ENCODE data around the gene TRIP12.
"Not testable (repeated sequence)": the region's sequence is repeated elsewhere in the genome, so short reads cannot be mapped to it uniquely, and the experiment has no call there.

TRIP12 gene

DNA sequence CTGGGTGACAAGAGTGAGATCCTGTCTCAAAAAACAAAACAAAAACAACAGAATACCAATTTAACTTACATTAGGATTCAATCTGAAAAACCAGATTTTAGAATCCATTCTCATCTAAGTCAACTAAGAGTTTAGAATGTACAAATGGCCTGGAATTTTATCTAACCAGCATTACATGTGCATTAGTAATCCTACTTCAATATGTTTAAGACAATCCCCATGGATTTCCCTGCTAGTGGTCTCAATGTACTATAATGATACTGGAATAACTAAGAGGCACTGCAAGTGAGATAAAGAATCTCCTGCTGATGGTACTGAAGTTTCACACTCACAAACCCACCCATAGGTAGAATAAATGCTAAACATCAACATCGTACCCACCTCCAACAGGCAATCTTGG is 153.6 kb downstream of the TRIP12 start:
- DNase-seq (ENCODE audit: low read depth), result no peak

DNA sequence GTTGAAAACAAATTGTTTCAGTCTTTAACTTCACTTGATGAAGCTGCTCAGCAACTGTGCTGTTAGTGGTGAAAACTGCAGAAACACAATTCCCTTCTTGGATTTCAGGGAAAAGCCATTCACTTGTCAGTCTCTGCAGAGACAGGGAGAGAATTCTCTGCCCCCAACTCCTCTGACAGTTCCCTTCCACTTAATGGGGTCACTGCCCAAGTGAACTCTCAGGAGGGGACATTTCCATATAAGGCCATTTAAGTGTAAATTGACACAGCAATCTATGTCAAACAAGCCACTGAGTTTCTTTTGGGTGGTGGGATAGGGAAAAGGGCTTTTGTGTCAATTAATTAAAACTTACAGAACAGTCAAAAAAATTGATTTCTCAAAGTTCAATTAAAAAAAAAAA is 156.1 kb downstream of the TRIP12 start:
- no peak for DNase-seq (ENCODE audit: low read depth)

DNA sequence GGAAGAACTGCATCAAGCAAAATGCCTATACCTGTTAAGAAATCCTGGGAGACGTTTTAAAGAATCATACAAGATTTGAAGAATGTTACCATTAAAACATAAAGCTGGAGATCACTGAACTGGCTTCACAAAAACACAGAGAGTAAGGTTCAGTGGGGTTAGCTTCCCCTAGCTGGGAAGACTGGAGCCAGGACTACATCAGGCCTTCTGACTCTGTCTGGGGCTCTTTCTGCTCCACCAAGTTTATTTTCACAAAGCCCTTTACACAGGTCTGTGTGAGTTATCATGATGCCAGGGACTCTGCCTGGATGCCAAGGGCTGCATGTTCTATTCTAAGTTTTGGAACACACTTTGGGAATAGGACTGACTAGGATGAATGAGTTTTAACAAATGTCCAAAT is 160.1 kb downstream of the TRIP12 start:
- no peak for DNase-seq (ENCODE audit: low read depth)

DNA sequence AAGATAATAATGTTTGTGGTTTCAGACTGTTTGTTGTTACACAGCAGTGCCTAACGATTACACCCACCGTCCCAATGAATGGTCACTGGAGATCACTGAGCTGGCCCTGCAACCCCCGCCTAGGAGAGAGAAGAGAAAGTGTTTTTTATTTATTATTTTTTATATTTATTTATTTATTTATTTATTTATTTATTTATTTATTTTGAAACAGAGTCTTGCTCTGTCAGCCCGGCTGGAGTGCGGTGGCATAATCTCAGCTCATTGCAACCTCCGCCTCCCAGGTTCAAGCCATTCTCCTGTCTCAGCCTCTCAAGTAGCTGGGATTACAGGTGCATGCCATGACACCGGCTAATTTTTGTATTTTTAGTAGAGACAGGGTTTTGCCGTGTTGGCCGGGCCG is 164.3 kb downstream of the TRIP12 start:
- not testable (repeated sequence) for DNase-seq (ENCODE audit: low read depth)

DNA sequence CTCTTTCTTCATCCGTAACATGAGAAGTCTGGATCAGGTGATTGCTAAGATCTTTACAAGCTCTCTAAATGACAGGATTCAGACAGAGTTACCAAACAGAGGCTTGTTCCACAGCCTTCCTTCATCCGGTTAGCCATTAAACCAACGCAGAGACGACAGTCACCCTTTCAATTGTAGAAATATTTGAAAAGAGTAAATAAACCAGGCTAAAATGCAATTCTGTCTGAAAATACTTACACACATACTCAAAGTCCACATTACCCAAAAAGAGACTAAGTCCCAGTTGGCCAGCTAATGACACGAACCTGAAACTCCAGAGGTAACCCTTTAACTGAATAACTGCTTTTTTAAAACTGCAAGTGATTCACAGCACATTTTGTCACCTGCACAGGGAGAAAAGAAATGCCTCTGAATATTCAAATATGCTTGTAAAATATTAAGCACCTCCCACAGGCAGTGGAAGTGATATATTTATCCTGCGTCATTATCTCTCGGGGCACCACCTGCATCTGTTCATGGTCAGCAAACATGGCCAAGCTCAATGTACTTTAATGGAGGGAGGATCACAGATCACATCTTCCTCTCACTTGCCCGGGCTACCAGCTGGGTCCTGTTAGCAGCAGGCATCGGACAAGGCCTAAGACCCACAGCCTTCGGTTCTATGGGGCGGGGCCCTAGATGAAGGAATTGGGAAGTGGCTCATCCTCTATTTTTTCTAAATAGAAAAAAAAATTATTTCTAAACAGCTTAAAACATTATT is 168.7 kb downstream of the TRIP12 start:
- DNase-seq (ENCODE audit: low read depth), result no peak

DNA sequence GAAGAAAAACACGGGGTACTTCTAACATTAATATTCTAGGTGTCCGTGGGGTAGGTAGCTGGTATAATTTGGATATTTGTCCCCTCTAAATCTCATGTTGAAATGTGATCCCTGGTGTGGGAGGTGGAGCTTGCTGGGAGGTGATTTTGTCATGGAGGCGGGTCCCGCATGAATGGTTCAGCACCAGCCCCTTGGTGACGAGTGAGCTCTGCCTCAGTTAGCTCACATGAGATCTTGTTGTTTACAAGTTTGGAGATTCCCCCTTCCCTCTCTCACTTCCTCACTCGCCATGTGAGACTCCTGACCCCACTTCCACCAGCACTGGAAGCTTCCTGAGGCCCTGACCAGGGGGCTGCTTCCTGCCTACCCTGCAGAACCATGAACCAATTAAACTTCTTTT is 172.0 kb downstream of the TRIP12 start:
- no peak for DNase-seq (ENCODE audit: low read depth)

DNA sequence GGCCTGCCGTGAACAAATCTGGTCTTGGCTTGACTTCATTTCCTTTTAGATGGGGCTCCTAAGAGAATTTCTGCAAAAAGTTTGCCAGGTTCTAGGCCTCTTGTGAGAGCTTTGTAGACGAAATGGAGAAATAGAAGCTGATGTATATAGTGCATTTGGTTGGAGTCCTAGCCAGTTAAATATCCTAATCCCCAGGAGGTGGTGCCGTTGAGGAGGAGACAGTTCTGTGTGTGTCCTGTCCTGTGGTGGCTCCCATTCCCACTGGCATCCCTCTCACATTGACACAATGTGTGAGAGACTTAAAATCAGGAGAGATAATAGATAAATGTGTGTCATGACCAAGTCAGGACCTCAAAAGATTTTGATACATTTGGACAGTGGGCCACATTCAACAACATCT is 172.9 kb downstream of the TRIP12 start:
- no peak for DNase-seq (ENCODE audit: low read depth)

DNA sequence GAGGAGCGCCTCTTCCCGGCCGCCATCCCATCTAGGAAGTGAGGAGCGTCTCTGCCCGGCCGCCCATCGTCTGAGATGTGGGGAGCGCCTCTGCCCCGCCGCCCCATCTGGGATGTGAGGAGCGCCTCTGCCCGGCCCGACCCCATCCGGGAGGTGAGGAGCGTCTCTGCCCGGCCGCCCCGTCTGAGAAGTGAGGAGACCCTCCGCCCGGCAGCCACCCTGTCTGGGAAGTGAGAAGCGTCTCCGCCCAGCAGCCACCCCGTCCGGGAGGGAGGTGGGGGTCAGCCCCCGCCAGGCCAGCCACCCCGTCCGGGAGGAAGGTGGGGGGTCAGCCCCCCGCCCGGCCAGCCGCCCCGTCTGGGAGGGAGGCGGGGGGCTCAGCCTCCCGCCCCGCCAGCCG is 179.1 kb downstream of the TRIP12 start:
- DNase-seq (ENCODE audit: low read depth), result not testable (repeated sequence)

DNA sequence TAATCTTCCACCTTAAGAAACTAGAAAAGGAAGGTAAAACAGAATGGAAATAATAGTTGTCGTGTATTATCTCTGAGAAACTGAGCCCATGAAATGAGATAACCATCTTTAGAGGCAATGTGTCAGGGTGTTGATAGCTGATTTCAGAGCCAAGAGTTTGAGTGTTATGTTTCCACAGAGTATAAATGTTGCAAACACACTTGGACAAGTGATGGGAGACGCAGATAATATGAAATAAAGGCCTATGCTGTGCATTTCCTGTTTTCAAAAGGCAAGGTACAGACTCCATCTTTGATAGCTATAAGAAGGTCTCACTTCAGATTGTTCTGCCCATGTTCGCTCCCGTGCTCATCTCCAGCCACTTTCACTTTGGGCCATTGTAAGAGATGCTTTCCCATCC is 181.5 kb downstream of the TRIP12 start:
- DNase-seq (ENCODE audit: low read depth), result no peak

DNA sequence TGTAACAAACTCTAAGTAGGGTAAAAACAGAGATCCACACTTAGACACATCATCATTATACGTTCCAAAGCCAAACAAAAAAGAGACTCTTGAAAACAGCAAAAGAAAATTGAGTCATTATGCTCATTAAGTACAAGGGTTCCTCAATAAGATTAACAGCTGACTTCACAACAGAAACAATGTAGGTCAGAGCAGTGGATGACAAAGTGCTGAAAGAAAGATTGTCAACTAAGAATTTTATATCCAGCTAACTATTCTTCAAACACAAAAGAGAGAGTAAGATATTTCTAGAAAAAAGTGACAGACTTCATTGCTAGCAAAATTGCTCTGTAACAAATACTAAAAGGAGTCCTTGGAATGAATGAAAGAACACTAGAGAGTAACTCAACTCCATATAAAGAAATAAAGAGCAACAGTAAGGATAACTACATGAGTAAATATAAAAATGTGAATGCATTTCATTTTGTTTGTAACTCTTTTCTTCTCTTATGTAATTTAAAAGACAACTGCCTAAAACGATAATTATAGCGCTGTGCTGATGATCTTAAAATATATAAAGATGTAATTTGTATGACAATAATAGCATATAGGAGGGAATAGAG is 183.7 kb downstream of the TRIP12 start:
- no peak for DNase-seq (ENCODE audit: low read depth)

DNA sequence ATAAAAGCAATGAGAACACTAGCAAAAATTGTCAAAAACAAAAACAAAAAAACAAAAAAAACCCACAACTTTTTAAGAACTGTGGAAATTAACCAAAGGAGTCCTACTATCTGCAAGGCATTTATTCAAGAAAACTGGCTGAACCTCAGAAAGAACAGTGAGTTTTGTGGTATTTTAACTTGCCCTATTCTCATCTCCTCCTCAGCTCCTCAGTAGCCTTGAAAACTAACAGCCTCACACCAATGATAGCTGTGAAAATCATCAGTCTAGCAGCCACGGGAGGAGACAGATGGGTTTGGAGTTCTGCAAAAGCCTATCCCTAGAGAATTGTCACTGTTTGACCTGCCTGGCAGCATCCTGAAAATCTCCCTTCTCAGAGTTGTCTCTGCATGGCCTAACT is 187.4 kb downstream of the TRIP12 start:
- DNase-seq (ENCODE audit: low read depth), result no peak

DNA sequence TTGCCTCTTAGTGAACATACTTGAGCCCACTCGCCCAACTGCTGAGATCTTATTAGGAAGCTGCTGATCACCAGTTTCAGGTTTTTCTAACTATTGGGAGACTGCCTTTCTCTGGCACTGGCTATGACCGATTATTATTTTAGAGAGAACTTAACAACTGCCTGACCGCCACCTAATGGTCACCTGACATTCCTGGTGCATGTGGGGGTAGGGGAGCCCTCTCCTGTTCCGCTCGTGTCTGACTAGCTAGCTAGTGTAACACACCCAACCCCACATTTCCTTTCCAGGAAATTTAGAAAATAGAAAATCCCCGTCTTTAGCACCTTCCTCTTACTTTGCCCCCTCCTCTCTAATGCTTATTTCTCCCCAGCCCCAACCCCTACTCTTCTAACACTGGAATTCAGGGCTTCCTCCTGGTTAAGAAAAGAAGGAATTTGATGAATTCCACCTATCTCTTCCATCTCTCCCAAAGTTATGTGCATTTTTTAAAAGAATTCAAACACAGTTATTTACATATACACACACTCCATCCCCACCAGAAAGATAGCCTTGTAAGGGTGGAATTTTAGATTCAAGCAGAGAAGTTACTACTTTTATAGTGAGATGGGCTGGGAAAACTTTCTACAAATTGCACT is 188.1 kb downstream of the TRIP12 start:
- no peak for DNase-seq (ENCODE audit: low read depth)

DNA sequence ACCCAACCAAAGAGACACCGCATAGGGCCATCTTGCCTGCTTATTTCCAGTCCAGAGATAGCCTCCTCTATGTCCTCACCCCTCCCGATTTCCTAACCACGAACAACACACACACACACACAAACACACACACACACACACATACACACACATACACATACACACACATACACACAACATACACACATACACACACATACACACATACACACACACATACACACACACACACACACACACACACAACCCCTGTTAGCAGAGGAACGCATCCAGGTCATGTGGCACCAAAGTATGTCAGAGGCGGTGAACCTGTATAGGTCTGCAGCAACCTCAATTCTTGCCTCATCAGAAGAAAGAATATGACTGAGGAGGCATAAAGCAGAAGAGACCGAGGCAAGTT is 188.9 kb downstream of the TRIP12 start:
- no peak for DNase-seq (ENCODE audit: low read depth)

DNA sequence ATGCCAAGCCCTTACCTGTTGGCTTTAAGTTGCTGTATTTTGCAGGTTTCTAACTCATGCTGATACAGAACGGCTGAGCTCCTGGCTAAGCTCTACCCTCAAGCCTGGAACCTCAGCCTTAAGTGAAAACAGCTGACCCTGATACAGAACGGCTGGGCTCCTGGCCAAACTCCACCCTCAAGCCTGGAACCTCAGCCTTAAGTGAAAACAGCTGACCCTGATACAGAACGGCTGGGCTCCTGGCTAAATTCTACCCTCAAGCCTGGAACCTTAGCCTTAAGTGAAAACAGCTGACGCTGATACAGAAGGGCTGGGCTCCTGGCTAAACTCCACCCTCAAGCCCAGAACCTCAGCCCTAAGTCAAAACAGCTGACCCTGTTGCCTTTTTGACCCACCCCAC is 189.9 kb downstream of the TRIP12 start:
- peak; percentile 9 for DNase-seq (ENCODE audit: low read depth)

DNA sequence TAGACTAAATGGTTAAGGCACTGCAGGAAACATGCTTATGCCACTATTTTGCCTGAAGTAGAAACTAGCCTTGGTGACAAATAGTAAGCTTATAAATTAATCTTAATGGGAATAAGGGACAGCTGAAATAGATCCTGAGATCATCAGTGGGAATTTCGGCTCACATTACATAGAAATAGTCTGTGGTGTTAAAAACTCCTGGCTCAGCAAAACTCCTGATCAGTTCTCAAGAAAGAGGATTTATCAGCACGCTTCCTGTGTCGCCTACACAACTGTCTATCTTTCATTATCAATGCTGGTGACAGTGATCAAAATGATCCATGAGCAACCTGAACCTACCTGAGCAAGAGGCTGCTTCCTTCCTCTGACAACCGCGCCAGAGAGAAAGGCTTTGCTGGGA is 190.4 kb downstream of the TRIP12 start:
- no peak for DNase-seq (ENCODE audit: low read depth)

DNA sequence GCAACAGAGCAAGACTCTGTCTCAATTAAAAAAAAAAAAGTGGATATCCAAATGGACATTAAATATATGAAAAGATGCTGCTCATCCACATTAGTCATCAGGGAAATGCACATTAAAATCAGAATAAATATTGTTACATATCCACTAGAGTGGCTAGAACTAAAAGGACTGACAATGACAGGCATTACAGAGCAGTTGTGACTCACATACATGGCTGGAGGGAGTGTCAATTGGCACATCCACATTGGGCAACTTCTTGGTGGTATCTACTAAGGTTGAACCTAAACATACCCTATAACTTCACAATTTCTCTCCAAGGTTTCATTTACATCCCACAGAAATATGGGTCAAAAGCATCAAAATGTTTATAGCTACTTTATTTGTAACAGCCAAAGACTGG is 193.4 kb downstream of the TRIP12 start:
- no peak for DNase-seq (ENCODE audit: low read depth)

DNA sequence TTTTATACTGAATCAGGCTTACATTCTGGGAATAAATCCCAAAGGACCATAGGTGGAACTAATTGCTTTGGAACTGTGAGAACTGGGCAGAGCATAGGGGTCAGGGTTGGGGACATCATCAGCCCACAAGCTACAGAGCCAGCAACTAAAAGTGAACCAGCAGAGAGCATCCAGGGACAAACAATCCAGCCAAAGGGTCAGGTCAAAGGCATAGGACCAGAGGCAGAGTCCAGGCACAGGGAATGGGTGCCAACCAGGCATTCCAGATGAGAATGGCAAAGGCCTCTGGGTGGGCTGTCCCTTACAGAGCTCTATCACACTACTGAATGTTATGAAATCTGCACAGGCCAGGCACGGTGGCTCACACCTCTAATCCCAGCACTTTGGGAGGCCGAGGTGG is 195.2 kb downstream of the TRIP12 start:
- no peak for DNase-seq (ENCODE audit: low read depth)

DNA sequence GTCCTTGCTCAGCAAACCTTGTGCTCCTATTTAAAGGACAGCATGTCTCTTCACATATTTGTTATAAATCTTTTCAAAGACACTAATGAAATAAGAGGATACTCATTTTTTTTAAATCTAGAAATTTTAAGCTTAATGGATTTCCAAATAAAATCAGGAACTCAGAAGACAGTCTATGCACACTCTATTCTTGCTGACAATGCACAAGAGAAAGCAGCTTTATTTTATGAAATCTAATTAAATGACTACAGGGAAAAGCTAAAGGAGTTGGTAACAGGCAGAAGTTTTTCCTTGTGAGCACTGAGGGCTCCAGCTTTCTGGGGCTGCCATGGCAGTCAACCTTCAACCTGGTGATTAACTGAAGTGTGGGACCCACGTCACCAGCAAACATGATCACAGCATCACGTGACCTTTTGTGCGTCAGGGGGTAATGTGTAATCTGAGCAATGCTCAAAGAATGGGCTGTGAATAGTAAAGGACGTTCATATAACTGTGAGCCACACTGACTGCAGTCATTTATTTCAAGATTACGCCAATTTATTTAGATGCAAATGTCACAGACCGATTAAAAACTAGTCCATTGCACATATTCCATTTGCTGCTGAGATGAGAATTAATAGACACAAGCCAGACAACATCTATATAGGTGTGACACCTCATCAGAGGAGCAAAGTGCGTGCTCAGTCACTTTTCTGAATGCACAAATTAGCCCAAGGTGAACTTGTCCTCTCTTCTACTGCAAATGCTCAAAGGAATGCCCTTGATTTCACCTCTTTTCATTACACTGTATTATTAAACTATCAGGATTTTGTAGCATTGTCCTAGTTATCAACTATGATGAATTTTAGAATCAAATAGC is 195.9 kb downstream of the TRIP12 start:
- DNase-seq (ENCODE audit: low read depth), result peak; percentile 33

DNA sequence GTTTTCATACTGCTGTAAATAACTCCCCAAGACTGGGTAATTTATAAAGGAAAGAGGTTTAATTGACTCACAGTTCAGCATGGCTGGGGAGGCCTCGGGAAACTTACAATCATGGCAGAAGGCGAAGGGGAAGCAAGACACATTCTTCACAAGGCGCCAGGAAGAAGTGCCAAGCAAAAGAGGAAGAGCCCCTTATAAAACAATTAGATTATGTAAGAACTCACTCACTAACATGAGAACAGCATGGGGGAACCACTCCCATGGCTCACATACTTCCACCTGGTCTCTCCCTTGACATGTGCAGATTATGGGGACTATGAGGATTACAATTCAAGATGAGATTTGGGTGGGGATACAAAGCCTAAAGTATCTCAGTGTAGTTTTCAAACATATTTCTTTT is 198.6 kb downstream of the TRIP12 start:
- DNase-seq (ENCODE audit: low read depth), result not testable (repeated sequence)

DNA sequence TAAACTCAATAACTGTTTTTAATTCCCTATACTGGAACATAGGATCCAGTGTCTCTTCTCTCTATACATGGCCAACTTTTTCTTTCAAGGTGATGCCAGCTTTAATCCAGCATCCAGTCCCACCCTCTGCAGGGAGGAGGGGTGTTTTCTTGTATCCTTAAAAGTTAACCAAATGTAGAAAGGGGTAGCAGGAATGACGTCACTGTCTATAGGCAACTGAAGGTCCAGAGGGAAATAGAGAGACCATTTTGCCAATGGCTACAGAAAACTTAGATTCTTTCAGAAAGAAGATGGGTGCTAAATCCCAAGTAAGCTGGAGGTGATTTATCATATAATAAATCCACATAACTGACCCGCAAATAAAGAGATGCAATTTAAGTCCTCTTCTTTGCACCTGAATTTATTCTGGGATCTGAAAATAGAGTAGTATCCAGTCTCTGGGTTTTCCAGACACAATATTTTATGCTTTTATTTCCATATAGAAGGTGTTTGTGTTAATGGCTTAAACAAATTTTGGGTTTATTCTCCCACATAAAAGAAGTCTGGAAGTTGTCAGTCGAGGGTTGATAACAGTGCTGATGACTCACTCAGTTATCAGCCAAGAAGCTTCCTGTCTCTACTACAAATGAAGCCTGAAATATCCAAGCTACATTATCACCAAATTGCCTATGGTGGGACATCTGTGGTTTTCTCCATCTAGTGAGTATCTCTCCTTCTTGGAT is 201.7 kb downstream of the TRIP12 start:
- DNase-seq (ENCODE audit: low read depth), result no peak

DNA sequence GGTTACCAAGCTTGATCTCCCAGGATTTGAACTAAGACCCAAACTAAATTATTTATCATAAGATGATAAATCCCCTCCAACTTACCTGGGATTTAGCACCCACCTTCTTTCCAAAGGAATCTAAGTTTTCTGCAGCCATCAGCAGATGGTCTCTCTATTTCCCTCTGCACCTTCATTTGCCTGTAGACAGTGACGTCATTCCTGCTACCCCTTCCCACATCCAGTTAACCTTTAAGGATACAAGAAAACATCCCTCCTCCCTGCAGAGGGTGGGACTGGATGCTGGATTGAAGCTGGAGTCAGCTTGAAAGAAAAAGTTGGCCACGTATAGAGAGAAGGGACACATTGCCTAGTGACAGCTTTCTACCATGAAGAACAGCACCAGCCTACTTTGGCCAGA is 203.8 kb downstream of the TRIP12 start:
- DNase-seq (ENCODE audit: low read depth), result no peak
